Caco-2 (cell line): ENCODE data around the gene RPL32. TPM values are rescaled to one million over a fixed set of nuclear protein-coding genes. Genes with fewer than 3 reads are reported as not detected.

ENCODE experiments used
- BruUV-seq: library from RNA; stranded (reverse); fragments of 400-500 nt; replicated peaks from 2 replicates; lab custom pipeline; 2021; lab: Mats Ljungman, UMichigan
- CTCF ChIA-PET: fragments of 300-600 bp; sonication (Branson Sonifier 250); formaldehyde crosslinking; loops from one replicate; lab custom pipeline; 2022; ENCODE audit warnings: antibody characterized with exemption; lab: Charles Lee
- POLR2A ChIA-PET: fragments of 300-600 bp; sonication (Branson Sonifier 250); formaldehyde crosslinking; loops from one replicate; lab custom pipeline; 2022; ENCODE audit warnings: antibody characterized with exemption; lab: Charles Lee
- DNase-seq, 2 experiments: peaks; one replicate each; pipeline versions ENCODE4 v3.0.0 to v3.0.0-alpha.2; 2020 to 2022
- H3K27me3 ChIP-seq: replicated peaks from 2 replicates; pipeline ENCODE4 v1.6.0; 2011; ENCODE audit warnings: low read length; ENCODE audit not compliant: control insufficient read depth, insufficient read depth
- H3K36me3 ChIP-seq: 2 replicates; pipeline ENCODE4 v1.5.1; 2011; ENCODE audit warnings: low read length; ENCODE audit not compliant: control insufficient read depth, insufficient read depth
- H3K4me1 ChIP-seq: fragments of 250-450 bp; sonication (Bioruptor Pico); 2 replicates; pipeline ENCODE4 v1.5.1; 2020; ENCODE audit warnings: mild to moderate bottlenecking
- H3K4me3 ChIP-seq: 2 replicates; pipeline ENCODE4 v1.5.1; 2011; ENCODE audit warnings: low read depth, mild to moderate bottlenecking, control low read depth, low read length
- H3K9me3 ChIP-seq: fragments of 250-450 bp; sonication (Bioruptor Pico); 2 replicates; pipeline ENCODE4 v1.5.1; 2020; ENCODE audit warnings: mild to moderate bottlenecking, moderate library complexity
- H3K27ac Mint-ChIP-seq: one replicate; pipeline ENCODE4 v1.8.0; 2022; ENCODE audit warnings: mixed read lengths; ENCODE audit not compliant: unreplicated experiment
- H3K27me3 Mint-ChIP-seq: one replicate; pipeline ENCODE4 v1.8.0; 2022; ENCODE audit warnings: mixed read lengths; ENCODE audit not compliant: insufficient read depth, unreplicated experiment
- H3K36me3 Mint-ChIP-seq: one replicate; pipeline ENCODE4 v1.8.0; 2022; ENCODE audit warnings: mild to moderate bottlenecking, mixed read lengths; ENCODE audit not compliant: insufficient read depth, unreplicated experiment
- H3K4me1 Mint-ChIP-seq: one replicate; pipeline ENCODE4 v1.8.0; 2022; ENCODE audit warnings: low read depth, mixed read lengths; ENCODE audit not compliant: unreplicated experiment
- H3K4me3 Mint-ChIP-seq: one replicate; pipeline ENCODE4 v1.8.0; 2022; ENCODE audit warnings: mild to moderate bottlenecking, moderate library complexity, mixed read lengths; ENCODE audit not compliant: unreplicated experiment
- H3K9me3 Mint-ChIP-seq: one replicate; pipeline ENCODE4 v1.8.0; 2022; ENCODE audit warnings: mixed read lengths; ENCODE audit not compliant: unreplicated experiment
- intact Hi-C: fragments of 100-400 bp; cut with micrococcal nuclease; formaldehyde crosslinking; loops from one replicate; pipeline ENCODE4 v1.10.0; 2022; ENCODE audit not compliant: unreplicated experiment
- total RNA-seq: library from RNA; stranded (reverse); gene quantifications from 2 replicates; pipeline ENCODE4 v1.2.3, GENCODE V29; 2022
- TF ChIP-seq, protein P1 (sequence below), 2 experiments: fragments of 200-600 bp in 1 of 2; IDR thresholded peaks; 1 replicate in 1 of 2; 2 replicates in 1 of 2; pipeline versions ENCODE4 v1.5.1 to v1.8.0; 2011 to 2022; ENCODE audit warnings: antibody characterized with exemption in 1 of 2, control low read depth in 1 of 2, inconsistent platforms in 1 of 2, low read depth in 1 of 2, low read length in 1 of 2, mild to moderate bottlenecking in 1 of 2, moderate library complexity in 1 of 2; ENCODE audit not compliant: insufficient read depth in 1 of 2, severe bottlenecking in 1 of 2, unreplicated experiment in 1 of 2

Gene RPL32
- total RNA-seq, 1 experiment from 2014 or later: 1,713 TPM

DNA sequence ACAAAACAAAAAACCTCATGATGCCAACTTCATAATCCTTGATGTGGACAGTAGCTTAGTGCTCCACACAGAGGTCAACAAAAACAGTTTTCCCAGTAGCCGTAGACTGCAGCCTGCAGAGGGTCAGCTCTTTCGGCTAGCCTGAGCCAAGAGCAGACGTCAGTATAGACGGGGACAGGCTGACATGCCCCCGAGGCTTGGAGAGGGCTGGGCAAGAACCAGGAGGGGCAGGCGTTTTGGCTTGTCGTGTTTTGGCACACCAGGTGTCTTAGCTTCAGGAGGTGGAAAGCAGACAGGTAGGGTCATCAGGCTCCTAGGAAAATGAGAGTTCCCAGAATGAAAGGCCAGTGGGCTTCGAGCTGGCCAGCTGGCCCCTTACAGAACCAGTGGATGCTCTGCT, 23.1 kb downstream of the RPL32 start:
- no TSS peak for BruUV-seq
- ChIA-PET POLR2A (no interaction called here), CTCF (interaction anchor here (0.9 to 2.4 kb wide), 2 partner anchors 8 to 12 kb away, joined by 3 to 6 read pairs; no protein-coding TSS in a partner anchor)
- intact Hi-C loops: no loop called here
- no peak overlapping the region for H3K4me3 Mint-ChIP-seq
- H3K36me3 Mint-ChIP-seq: no peaks in the 10 kb centered on the region
- peaks cover 5% of the 10 kb centered on the region for H3K4me1 ChIP-seq
- H3K27ac Mint-ChIP-seq: no peak overlapping the region
- no peaks in the 10 kb centered on the region for H3K9me3 Mint-ChIP-seq
- H3K27me3 Mint-ChIP-seq: no peaks in the 10 kb centered on the region
- no peaks in the 10 kb centered on the region for H3K9me3 ChIP-seq
- H3K4me1 Mint-ChIP-seq: peaks cover 7% of the 10 kb centered on the region
- H3K36me3 ChIP-seq: no peaks in the 10 kb centered on the region
- TF ChIP-seq, protein P1, sequence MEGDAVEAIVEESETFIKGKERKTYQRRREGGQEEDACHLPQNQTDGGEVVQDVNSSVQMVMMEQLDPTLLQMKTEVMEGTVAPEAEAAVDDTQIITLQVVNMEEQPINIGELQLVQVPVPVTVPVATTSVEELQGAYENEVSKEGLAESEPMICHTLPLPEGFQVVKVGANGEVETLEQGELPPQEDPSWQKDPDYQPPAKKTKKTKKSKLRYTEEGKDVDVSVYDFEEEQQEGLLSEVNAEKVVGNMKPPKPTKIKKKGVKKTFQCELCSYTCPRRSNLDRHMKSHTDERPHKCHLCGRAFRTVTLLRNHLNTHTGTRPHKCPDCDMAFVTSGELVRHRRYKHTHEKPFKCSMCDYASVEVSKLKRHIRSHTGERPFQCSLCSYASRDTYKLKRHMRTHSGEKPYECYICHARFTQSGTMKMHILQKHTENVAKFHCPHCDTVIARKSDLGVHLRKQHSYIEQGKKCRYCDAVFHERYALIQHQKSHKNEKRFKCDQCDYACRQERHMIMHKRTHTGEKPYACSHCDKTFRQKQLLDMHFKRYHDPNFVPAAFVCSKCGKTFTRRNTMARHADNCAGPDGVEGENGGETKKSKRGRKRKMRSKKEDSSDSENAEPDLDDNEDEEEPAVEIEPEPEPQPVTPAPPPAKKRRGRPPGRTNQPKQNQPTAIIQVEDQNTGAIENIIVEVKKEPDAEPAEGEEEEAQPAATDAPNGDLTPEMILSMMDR (IDR thresholded peaks at IDR 0.05; ENCODE audit: insufficient read depth in 1 of 2, low read depth in 1 of 2, low read length in 1 of 2, severe bottlenecking in 1 of 2, unreplicated experiment in 1 of 2): no peak
- H3K4me3 ChIP-seq: no peak overlapping the region
- DNase-seq: no peak
- H3K27me3 ChIP-seq: no peaks in the 10 kb centered on the region

- Mint-ChIP-seq H3K4me3 (no peak overlapping the region), H3K4me1 (no peaks in the 10 kb centered on the region), H3K27me3 (no peaks in the 10 kb centered on the region), H3K27ac (no peak overlapping the region), H3K9me3 (no peaks in the 10 kb centered on the region), H3K36me3 (no peaks in the 10 kb centered on the region)
- intact Hi-C loops: no loop called here
- BruUV-seq: no TSS peak
- no peaks in the 10 kb centered on the region for H3K36me3 ChIP-seq
- H3K27me3 ChIP-seq: no peaks in the 10 kb centered on the region
- TF ChIP-seq, protein P1 (IDR thresholded peaks at IDR 0.05; ENCODE audit: insufficient read depth in 1 of 2, low read depth in 1 of 2, low read length in 1 of 2, severe bottlenecking in 1 of 2, unreplicated experiment in 1 of 2): no peak
- CTCF ChIA-PET: no interaction called here
- DNase-seq: no peak
- H3K9me3 ChIP-seq: no peaks in the 10 kb centered on the region
- POLR2A ChIA-PET: no interaction called here
- H3K4me1 ChIP-seq: no peaks in the 10 kb centered on the region
- H3K4me3 ChIP-seq: no peak overlapping the region
These were observed 24.0 kb downstream of the RPL32 start for GRCh38 chr3:12817343-12817710.

GRCh38 chr3:12816521-12817342, 24.6 kb downstream of the RPL32 start:
- Histone ChIP-seq H3K4me3 (no peak overlapping the region), H3K36me3 (no peaks in the 10 kb centered on the region), H3K27me3 (no peaks in the 10 kb centered on the region), H3K4me1 (no peaks in the 10 kb centered on the region), H3K9me3 (no peaks in the 10 kb centered on the region)
- Mint-ChIP-seq H3K27me3 (no peaks in the 10 kb centered on the region), H3K4me3 (no peak overlapping the region), H3K4me1 (no peaks in the 10 kb centered on the region), H3K27ac (no peak overlapping the region), H3K9me3 (no peaks in the 10 kb centered on the region), H3K36me3 (no peaks in the 10 kb centered on the region)
- no peak for DNase-seq
- POLR2A ChIA-PET: no interaction called here
- no TSS peak for BruUV-seq
- intact Hi-C loops: no loop called here
- TF ChIP-seq, protein P1 (IDR thresholded peaks at IDR 0.05; ENCODE audit: insufficient read depth in 1 of 2, low read depth in 1 of 2, low read length in 1 of 2, severe bottlenecking in 1 of 2, unreplicated experiment in 1 of 2): no peak
- CTCF ChIA-PET: interaction anchor here (0.9 kb wide), 1 partner anchor 25 kb away, joined by 3 read pairs; no protein-coding TSS in a partner anchor
